HG03139 (cell line): ENCODE data around the gene COG7.
"Not testable (repeated sequence)": the region's sequence is repeated elsewhere in the genome, so short reads cannot be mapped to it uniquely, and the experiment has no call there.

Experiments
- ATAC-seq: cut with Tn5 transposase; IDR thresholded peaks from one replicate; pipeline ENCODE4 v1.9.1; 2021; ENCODE audit not compliant: unreplicated experiment

The COG7 gene

GRCh38 chr16:23452572-23453337 lies at the start of gene COG7:
Gene COG7, minus strand, starts transcription at chr16:23453189. Its CDS starts 195 bp downstream, at chr16:23452994.
- no peak for ATAC-seq

- ATAC-seq, result no peak
Measured at GRCh38 chr16:23502466-23502865, 49.5 kb upstream of the COG7 start.

- no peak for ATAC-seq
Measured at GRCh38 chr16:23501291-23501690, 48.3 kb upstream of the COG7 start.

- ATAC-seq, result no peak
Measured at GRCh38 chr16:23500862-23501225, 47.9 kb upstream of the COG7 start.

GRCh38 chr16:23500212-23500861 lies 47.3 kb upstream of the COG7 start:
- ATAC-seq, result no peak

GRCh38 chr16:23499801-23500200 lies 46.8 kb upstream of the COG7 start:
- ATAC-seq, result no peak

GRCh38 chr16:23498863-23499262 lies 45.9 kb upstream of the COG7 start:
- ATAC-seq, result no peak

- no peak for ATAC-seq
Measured at GRCh38 chr16:23497543-23497868, 44.5 kb upstream of the COG7 start.

GRCh38 chr16:23496821-23497542 lies 44.0 kb upstream of the COG7 start:
- ATAC-seq, result no peak

- ATAC-seq, result no peak
Measured at GRCh38 chr16:23495671-23496070, 42.7 kb upstream of the COG7 start.

GRCh38 chr16:23494188-23494587 lies 41.2 kb upstream of the COG7 start:
- ATAC-seq, result no peak

GRCh38 chr16:23491490-23492391 lies 38.8 kb upstream of the COG7 start:
- ATAC-seq, result no peak

GRCh38 chr16:23486480-23486879 lies 33.5 kb upstream of the COG7 start:
- ATAC-seq, result no peak

GRCh38 chr16:23485841-23486240 lies 32.9 kb upstream of the COG7 start:
- ATAC-seq, result no peak

GRCh38 chr16:23485257-23485614 lies 32.2 kb upstream of the COG7 start:
- no peak for ATAC-seq

- ATAC-seq, result no peak
Measured at GRCh38 chr16:23484510-23485256, 31.7 kb upstream of the COG7 start.

GRCh38 chr16:23483492-23483891 lies 30.5 kb upstream of the COG7 start:
- not testable (repeated sequence) for ATAC-seq

GRCh38 chr16:23482778-23483177 lies 29.8 kb upstream of the COG7 start:
- ATAC-seq, result no peak

GRCh38 chr16:23480257-23480656 lies 27.3 kb upstream of the COG7 start:
- no peak for ATAC-seq

GRCh38 chr16:23479138-23479537 lies 26.1 kb upstream of the COG7 start:
- no peak for ATAC-seq

- ATAC-seq, result no peak
Measured at GRCh38 chr16:23478566-23478965, 25.6 kb upstream of the COG7 start.
